ENCODE data around the gene LYRM4. TPM values are rescaled to one million over a fixed set of nuclear protein-coding genes. Genes with fewer than 3 reads are reported as not detected.
"Not testable (repeated sequence)": the region's sequence is repeated elsewhere in the genome, so short reads cannot be mapped to it uniquely, and the experiment has no call there.

Gene LYRM4
- total RNA-seq, 1 donor from 2014 or later: 27.8 TPM

GRCh38 chr6:5063617-5064016, 197.1 kb downstream of the LYRM4 start:
- Histone ChIP-seq H3K36me3 (ENCODE audit: control insufficient read depth, insufficient read depth, low read length) (no peaks in the 10 kb centered on the region), H3K27me3 (ENCODE audit: control insufficient read depth, insufficient read depth, low read length) (no peaks in the 10 kb centered on the region), H3K4me3 (ENCODE audit: low read depth, low read length) (no peak overlapping the region)
- TF ChIP-seq, protein P1, sequence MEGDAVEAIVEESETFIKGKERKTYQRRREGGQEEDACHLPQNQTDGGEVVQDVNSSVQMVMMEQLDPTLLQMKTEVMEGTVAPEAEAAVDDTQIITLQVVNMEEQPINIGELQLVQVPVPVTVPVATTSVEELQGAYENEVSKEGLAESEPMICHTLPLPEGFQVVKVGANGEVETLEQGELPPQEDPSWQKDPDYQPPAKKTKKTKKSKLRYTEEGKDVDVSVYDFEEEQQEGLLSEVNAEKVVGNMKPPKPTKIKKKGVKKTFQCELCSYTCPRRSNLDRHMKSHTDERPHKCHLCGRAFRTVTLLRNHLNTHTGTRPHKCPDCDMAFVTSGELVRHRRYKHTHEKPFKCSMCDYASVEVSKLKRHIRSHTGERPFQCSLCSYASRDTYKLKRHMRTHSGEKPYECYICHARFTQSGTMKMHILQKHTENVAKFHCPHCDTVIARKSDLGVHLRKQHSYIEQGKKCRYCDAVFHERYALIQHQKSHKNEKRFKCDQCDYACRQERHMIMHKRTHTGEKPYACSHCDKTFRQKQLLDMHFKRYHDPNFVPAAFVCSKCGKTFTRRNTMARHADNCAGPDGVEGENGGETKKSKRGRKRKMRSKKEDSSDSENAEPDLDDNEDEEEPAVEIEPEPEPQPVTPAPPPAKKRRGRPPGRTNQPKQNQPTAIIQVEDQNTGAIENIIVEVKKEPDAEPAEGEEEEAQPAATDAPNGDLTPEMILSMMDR (IDR thresholded peaks at IDR 0.05; ENCODE audit: insufficient read depth, low read length, poor library complexity, severe bottlenecking): no peak
- no peak for DNase-seq (ENCODE audit: low read depth)

DNA sequence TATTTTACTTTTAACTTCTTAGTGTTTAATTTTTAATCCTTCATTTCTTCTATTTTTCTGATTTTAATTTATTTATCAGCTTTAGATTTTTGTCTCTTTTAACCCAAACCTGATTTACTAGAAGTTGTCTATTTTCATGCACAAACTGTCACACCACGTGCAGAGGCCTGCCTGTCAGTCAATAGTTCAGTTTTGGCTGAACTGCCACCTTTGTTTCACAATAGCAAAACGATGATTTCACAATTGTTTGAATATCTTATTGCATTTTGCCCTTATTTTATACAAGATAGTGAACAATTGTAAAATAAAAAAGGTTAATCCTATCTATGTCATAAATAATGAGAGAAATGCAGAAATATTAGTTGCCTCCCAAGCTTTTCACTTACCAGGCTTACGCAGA, 199.6 kb downstream of the LYRM4 start:
- no peak for DNase-seq (ENCODE audit: low read depth)
- TF ChIP-seq, protein P1 (IDR thresholded peaks at IDR 0.05; ENCODE audit: insufficient read depth, low read length, poor library complexity, severe bottlenecking): no peak
- H3K27me3 ChIP-seq (ENCODE audit: control insufficient read depth, insufficient read depth, low read length): no peaks in the 10 kb centered on the region
- H3K36me3 ChIP-seq (ENCODE audit: control insufficient read depth, insufficient read depth, low read length): no peaks in the 10 kb centered on the region
- H3K4me3 ChIP-seq (ENCODE audit: low read depth, low read length): no peak overlapping the region

DNA sequence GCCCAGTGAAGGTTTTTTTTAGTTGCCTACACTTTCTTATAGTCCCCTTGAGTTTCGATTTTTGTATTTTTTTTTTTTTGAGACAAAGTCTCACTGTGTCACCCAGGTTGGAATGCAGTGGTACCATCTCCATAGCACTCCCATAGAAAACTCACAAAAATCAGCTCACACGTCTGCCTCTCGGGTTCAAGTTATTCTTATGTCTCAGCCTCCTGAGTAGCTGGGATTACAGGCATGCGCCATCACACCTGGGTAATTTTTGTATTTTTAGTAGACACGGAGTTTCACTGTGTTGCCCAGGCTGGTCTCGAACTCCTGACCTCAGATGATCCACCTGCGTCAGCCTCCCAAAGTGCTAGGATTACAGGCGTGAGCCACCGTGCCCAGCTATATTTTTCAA, 200.3 kb downstream of the LYRM4 start:
- not testable (repeated sequence) for DNase-seq (ENCODE audit: low read depth); H3K4me3 ChIP-seq (ENCODE audit: low read depth, low read length); H3K27me3 ChIP-seq (ENCODE audit: control insufficient read depth, insufficient read depth, low read length); H3K36me3 ChIP-seq (ENCODE audit: control insufficient read depth, insufficient read depth, low read length)

- Histone ChIP-seq H3K27me3 (ENCODE audit: control insufficient read depth, insufficient read depth, low read length) (no peaks in the 10 kb centered on the region), H3K4me3 (ENCODE audit: low read depth, low read length) (no peak overlapping the region), H3K36me3 (ENCODE audit: control insufficient read depth, insufficient read depth, low read length) (no peaks in the 10 kb centered on the region)
- DNase-seq (ENCODE audit: low read depth): no peak
- TF ChIP-seq, protein P1 (IDR thresholded peaks at IDR 0.05; ENCODE audit: insufficient read depth, low read length, poor library complexity, severe bottlenecking): no peak
Observed at GRCh38 chr6:5059036-5059896, 201.5 kb downstream of the LYRM4 start.

Other genes with a start within 250 kb of the LYRM4 start
- gene PPP1R3G, start 175.6 kb downstream of the LYRM4 start, total RNA-seq: 0.96 and 2.1 TPM in 2 replicates
- 8.2 and 19.3 TPM in 2 replicates for gene FARS2, start 563 bp upstream of the LYRM4 start, total RNA-seq

All from kidney epithelial cell (primary cell).